ENCODE results near the gene ATG5.

- TF ChIP-seq, protein P1, sequence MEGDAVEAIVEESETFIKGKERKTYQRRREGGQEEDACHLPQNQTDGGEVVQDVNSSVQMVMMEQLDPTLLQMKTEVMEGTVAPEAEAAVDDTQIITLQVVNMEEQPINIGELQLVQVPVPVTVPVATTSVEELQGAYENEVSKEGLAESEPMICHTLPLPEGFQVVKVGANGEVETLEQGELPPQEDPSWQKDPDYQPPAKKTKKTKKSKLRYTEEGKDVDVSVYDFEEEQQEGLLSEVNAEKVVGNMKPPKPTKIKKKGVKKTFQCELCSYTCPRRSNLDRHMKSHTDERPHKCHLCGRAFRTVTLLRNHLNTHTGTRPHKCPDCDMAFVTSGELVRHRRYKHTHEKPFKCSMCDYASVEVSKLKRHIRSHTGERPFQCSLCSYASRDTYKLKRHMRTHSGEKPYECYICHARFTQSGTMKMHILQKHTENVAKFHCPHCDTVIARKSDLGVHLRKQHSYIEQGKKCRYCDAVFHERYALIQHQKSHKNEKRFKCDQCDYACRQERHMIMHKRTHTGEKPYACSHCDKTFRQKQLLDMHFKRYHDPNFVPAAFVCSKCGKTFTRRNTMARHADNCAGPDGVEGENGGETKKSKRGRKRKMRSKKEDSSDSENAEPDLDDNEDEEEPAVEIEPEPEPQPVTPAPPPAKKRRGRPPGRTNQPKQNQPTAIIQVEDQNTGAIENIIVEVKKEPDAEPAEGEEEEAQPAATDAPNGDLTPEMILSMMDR (IDR thresholded peaks at IDR 0.05), result no peak
- no peak for TF ChIP-seq POLR2AphosphoS5 (IDR thresholded peaks at IDR 0.05)
- TF ChIP-seq EP300 (IDR thresholded peaks at IDR 0.05), result no peak
- TF ChIP-seq POLR2A (IDR thresholded peaks at IDR 0.05), result no peak
Measured at GRCh38 chr6:106321940-106322339, 3.6 kb downstream of the ATG5 start.
